22Rv1 (cell line): ENCODE data around the gene FRMD4B.

Experiments
- ZFX ChIP-seq: fragments of 450-650 bp; IDR thresholded peaks from 2 replicates; pipeline ENCODE4 v1.6.1; 2017; ENCODE audit warnings: antibody characterized with exemption, borderline replicate concordance
- TF ChIP-seq, protein P1 (sequence below): fragments of 450-650 bp; IDR thresholded peaks from 2 replicates; pipeline ENCODE4 v1.5.1; 2017; ENCODE audit warnings: mild to moderate bottlenecking

DNA sequence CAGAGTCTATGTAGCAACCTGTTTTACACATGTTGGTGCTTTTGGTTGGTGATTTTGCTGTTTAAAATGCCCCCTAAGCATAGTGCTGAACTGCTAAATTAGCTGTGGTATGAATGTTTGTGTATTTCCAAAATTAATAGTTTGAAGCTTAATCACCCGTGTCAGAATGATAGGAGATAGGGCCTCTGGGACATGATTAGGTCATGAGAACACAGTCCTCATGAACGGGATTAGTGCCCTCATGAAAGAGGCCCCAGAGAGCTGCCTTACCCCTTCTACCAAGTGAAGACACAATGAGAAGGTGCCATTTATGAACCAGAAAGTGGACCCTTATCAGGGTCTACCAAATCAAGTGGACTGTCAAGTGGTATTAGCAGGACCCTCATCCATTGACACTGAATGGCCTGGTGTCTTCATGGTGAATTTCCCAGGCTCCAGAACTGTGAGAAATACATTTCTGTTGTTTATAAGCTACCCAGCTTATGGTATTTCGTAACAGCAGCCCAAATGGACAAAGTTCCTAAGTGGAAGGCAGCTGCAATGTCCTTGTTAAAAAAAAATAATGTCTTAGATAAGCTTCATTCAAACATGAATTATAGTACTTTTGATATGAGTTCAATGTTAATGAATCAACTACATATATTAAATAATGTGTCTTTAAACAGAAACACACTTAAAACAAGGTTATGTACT, 37.7 kb upstream of the FRMD4B start:
- TF ChIP-seq, protein P1, sequence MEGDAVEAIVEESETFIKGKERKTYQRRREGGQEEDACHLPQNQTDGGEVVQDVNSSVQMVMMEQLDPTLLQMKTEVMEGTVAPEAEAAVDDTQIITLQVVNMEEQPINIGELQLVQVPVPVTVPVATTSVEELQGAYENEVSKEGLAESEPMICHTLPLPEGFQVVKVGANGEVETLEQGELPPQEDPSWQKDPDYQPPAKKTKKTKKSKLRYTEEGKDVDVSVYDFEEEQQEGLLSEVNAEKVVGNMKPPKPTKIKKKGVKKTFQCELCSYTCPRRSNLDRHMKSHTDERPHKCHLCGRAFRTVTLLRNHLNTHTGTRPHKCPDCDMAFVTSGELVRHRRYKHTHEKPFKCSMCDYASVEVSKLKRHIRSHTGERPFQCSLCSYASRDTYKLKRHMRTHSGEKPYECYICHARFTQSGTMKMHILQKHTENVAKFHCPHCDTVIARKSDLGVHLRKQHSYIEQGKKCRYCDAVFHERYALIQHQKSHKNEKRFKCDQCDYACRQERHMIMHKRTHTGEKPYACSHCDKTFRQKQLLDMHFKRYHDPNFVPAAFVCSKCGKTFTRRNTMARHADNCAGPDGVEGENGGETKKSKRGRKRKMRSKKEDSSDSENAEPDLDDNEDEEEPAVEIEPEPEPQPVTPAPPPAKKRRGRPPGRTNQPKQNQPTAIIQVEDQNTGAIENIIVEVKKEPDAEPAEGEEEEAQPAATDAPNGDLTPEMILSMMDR, result no peak
- no peak for TF ChIP-seq ZFX
